ENCODE data around the gene PXDN.

DNA sequence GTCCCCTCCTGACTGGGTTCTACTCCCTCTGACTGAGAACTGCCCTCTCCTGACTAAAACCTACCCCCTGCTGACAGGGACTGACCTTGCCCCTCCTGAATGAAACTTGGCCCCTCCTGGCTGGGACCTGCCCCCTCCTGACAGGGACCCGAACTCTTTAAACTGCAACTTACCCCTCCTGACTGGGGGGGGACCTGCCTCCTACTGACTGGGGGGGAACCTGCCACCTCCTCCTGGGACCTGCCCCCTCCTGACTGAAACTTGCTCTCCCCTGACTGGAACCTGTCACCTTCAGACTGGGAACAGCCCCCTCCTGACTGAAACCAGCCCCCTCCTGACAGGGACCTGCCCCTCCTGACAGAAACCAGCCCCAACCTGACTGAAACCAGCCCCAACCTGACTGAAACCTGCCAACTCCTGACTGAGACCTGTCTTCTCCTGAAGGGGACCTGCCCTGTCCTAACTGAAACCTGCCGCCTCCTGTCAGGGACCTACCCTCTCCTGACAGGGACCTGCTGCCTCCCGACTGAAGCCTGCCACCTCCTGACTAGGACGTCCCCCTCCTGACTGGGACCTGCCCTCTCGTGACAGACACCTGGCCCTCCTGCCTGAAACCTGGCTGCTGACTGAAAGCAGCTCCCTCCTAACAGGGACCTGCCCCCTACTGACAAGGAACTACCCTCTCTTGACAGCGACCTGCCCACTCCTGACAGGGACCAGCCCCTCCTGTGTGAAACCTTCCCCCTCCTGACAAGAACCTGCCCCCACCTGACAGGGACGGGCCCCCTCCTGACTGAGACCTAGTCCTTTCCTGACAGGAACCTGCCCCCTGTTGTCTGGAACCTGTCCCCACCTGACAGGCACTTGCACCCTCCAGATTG is 87.1 kb downstream of the PXDN start:
- TF ChIP-seq POLR2A (IDR thresholded peaks at IDR 0.05; ENCODE audit: extremely low read depth, insufficient read length) (no peak), MAX (IDR thresholded peaks at IDR 0.05; ENCODE audit: low read depth, low read length) (no peak)
- TF ChIP-seq, protein P1, sequence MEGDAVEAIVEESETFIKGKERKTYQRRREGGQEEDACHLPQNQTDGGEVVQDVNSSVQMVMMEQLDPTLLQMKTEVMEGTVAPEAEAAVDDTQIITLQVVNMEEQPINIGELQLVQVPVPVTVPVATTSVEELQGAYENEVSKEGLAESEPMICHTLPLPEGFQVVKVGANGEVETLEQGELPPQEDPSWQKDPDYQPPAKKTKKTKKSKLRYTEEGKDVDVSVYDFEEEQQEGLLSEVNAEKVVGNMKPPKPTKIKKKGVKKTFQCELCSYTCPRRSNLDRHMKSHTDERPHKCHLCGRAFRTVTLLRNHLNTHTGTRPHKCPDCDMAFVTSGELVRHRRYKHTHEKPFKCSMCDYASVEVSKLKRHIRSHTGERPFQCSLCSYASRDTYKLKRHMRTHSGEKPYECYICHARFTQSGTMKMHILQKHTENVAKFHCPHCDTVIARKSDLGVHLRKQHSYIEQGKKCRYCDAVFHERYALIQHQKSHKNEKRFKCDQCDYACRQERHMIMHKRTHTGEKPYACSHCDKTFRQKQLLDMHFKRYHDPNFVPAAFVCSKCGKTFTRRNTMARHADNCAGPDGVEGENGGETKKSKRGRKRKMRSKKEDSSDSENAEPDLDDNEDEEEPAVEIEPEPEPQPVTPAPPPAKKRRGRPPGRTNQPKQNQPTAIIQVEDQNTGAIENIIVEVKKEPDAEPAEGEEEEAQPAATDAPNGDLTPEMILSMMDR (IDR thresholded peaks at IDR 0.05; ENCODE audit: low read depth, low read length): no peak
